Right renal cortex interstitium (tissue), 3 donors: ENCODE results near the gene GPRASP3. TPM values are rescaled to one million over a fixed set of nuclear protein-coding genes. Genes with fewer than 3 reads are reported as not detected.
A peak's percentile ranks its signal among the peaks of the same experiment; 100 is the strongest.
"Not testable (repeated sequence)": the region's sequence is repeated elsewhere in the genome, so short reads cannot be mapped to it uniquely, and the experiment has no call there.

Experiments
- DNase-seq, 3 donors: peaks; one replicate each; pipeline ENCODE4 v3.0.0-alpha.2; 2013; ENCODE audit warnings: low read depth in 3 of 3, low spot score in 2 of 3
- polyA plus RNA-seq, 3 donors: library from polyadenylated mRNA; unstranded; fragments of 120-200 nt; gene quantifications; one replicate each; pipeline ENCODE4 v1.2.1, GENCODE V29; 2013; ENCODE audit not compliant: insufficient read length in 3 of 3

GPRASP3 gene, protein sequence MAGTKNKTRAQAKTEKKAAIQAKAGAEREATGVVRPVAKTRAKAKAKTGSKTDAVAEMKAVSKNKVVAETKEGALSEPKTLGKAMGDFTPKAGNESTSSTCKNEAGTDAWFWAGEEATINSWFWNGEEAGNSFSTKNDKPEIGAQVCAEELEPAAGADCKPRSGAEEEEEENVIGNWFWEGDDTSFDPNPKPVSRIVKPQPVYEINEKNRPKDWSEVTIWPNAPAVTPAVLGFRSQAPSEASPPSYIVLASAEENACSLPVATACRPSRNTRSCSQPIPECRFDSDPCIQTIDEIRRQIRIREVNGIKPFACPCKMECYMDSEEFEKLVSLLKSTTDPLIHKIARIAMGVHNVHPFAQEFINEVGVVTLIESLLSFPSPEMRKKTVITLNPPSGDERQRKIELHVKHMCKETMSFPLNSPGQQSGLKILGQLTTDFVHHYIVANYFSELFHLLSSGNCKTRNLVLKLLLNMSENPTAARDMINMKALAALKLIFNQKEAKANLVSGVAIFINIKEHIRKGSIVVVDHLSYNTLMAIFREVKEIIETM
- 10 to 100 TPM; 16.9 to 19.8 (median 18.9) TPM for polyA plus RNA-seq

GRCh38 chrX:102720237-102721168 lies at the start of gene GPRASP3:
GPRASP3 (plus strand) TSS chrX:102720743; CDS start chrX:102748996, 28,253 bp downstream.
- DNase-seq = no peak

DNA sequence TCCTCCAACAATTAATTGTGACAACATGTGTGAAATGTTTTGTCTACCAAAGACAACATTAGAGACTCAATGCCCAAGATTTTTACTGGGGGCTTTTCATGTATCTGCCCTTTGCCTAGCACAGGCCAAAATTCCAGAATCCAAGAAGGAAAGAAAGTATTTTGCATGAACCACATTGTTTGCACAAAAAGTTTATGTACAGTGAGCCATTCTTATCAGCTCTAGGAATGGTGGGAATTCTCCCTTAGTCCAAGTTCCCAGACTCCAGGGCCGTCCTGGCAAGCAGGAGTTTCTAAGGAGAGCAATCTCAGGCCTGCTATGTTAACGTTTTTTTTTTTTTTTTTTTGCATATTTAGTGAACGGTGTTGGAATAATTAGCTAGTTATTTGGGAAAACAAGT lies 47.7 kb upstream of the GPRASP3 start:
- DNase-seq = no peak

DNA sequence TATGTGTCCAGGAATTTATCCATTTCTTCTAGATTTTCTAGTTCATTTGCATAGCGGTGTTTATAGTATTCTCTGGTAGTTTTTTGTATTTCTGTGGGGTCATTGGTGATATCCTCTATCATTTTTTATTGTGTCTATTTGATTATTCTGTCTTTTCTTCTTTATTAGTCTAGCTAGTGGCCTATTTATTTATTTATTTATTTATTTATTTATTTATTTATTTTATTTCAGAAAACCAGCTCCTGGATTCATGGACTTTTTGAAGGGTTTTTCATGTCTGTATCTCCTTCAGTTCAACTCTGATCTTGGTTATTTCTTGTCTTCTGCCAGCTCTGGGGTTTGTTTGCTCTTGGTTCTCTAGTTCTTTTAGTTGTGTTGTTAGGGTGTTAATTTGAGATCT lies 43.1 kb upstream of the GPRASP3 start:
- not testable (repeated sequence) for DNase-seq

GRCh38 chrX:102684772-102685520 lies 35.6 kb upstream of the GPRASP3 start:
- no peak for DNase-seq

- DNase-seq = no peak
Observed at GRCh38 chrX:102694749-102695148, 25.8 kb upstream of the GPRASP3 start.

DNA sequence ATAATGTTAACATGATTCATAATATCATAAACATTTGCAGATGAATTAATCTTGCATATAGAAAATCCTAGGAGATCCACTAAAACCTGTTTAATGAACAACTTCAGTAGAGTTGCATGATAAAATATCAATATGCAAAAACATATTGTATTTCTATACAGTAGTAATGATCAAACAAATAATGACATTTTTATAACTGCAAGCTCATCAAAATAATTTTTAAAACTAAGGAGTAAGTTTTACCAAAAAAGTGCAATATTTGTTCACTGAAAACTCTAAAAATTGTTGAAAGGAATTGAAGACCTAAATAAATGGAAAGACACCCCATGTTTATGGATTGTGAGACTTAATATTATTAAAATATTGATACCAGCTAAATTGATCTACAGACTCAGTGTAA lies 24.2 kb upstream of the GPRASP3 start:
- no peak for DNase-seq

DNA sequence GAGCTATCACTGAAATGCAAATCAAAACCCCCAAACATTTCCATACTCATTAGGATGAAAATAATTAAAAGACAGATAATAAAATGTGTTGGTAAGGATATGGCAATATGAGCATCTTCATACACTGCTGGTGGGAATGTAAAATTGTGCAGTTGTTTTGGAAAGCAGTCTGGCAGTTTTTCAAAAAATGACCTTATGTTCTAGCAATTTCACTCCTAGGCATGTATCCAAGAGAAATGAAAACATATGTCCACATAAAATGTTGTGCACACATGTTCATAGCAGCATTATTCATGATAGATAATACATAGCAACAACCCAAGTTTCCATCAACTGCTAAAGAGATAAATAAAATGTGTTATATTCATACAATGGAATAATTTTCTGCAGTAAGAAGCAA lies 23.0 kb upstream of the GPRASP3 start:
- no peak for DNase-seq

DNA sequence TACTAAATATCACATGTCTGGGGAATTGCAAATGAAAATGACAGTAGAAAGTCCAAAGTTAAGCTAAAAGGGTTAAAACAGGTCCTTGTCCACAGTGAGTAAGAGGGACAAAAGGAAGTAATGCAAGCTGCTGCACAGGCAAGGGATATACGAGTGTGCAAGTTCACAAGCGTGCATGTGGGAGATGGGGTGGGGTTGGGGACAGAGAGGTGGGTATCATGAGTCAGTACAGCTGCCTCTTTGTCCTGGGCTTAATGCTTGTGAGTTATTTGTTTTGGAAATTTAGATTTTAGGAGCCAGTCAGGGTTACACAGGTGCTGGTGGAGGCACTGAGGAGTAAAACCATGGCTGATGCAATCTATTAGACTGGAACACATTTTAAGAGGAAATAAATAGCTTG lies 11.6 kb upstream of the GPRASP3 start:
- DNase-seq = no peak

- no peak for DNase-seq
Observed at GRCh38 chrX:102711872-102712215, 8.7 kb upstream of the GPRASP3 start.

- peak in 1 of 3 donors; percentile 39 for DNase-seq
Observed at GRCh38 chrX:102712216-102712966, 8.2 kb upstream of the GPRASP3 start, which contains the start of gene GPRASP2. GPRASP2 (plus strand) TSS chrX:102712448; CDS start chrX:102714870, 2,422 bp downstream.

DNA sequence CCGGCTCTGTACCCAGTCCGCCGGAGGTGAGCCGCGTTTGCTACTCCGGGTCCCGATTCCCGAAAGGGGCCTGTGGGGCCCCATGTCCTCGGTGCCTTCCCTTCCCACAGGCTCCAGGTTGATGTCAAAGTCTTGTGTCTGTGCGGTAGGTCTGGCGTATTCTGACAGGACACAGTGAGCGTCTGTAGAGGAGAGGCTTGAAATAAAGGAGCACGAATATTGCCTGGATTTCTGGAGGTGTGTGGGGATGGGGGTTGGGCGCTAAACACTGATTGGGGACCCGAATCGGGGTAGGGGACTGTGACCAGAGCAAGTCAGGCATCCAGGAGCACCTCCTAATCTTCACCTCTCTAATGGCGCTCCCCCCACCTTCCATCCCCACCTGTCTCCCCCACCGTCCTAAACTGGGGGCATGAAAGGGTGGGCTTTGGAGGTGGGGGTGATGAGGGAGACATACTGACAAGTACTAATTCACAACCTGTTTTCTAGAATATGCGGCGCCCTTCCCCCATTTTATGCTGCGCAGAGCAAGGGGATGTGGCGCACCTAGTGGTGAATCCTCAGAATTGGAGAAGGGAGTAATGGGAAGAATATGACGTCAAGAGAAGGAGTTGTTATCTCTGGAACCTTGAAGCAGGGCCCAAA lies 7.4 kb upstream of the GPRASP3 start:
- DNase-seq = peak in 2 of 3 donors; percentile 29 to 50

DNA sequence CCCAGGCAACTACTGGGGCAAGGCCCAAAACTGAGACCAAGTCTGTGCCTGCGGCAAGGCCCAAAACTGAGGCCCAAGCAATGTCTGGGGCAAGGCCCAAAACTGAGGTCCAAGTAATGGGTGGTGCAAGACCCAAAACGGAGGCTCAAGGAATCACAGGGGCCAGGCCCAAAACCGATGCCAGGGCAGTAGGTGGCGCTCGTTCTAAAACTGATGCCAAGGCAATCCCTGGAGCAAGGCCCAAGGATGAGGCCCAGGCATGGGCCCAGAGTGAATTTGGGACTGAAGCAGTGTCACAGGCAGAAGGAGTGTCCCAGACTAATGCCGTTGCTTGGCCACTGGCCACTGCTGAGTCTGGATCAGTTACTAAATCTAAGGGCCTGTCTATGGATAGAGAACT lies 5.5 kb upstream of the GPRASP3 start:
- DNase-seq = no peak

DNA sequence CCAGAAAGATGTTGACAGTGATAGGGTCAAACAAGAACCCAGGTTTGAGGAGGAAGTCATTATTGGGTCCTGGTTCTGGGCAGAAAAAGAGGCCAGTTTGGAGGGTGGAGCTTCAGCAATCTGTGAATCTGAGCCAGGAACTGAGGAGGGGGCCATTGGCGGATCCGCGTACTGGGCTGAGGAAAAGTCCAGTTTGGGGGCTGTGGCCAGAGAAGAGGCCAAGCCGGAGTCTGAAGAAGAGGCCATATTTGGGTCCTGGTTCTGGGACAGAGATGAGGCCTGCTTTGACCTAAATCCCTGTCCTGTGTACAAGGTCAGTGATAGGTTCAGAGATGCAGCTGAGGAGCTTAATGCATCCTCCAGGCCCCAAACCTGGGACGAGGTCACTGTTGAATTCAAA lies 4.6 kb upstream of the GPRASP3 start:
- DNase-seq = no peak

DNA sequence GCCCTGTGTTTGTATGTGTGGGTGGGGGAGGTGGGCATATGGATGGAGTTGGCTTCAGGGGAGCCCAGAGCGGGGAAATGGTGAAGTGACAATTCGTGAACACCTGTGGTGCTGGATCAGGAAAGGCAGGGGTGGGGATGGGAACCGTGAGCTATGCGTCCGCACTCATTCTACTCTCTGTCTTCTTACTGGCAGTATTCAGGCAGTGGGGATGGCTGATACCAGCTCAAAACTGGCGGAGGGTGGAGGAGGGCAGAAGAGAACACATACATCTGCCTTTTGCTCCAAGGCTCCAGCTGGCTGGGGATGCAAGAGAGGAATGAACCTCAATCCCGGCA lies 595 bp downstream of the GPRASP3 start:
- not testable (repeated sequence) for DNase-seq

GRCh38 chrX:102723456-102723855 lies 2.9 kb downstream of the GPRASP3 start:
- no peak for DNase-seq

- no peak for DNase-seq
Observed at GRCh38 chrX:102727761-102728160, 7.2 kb downstream of the GPRASP3 start.

- no peak for DNase-seq
Observed at GRCh38 chrX:102728646-102729045, 8.1 kb downstream of the GPRASP3 start.

- no peak for DNase-seq
Observed at GRCh38 chrX:102739657-102740056, 19.1 kb downstream of the GPRASP3 start.

DNA sequence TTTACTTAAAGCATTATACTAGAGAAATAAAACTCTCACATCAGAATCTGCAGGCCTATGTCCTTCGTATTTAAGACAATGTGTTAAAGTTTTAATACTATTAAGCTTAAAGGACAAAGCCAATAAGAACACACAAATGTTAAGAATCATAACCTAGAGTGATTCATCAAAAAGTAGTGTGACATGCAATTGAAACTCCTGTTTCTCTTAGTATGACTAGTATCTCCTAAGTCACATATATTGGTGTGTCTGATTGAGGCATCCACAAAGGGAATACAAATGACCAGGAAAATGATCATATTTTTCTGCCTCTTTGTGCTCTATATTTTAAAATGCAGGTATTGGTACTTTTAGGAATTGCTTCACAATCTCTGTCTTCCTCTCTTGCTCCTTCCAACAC lies 23.8 kb downstream of the GPRASP3 start:
- no peak for DNase-seq

- no peak for DNase-seq
Observed at GRCh38 chrX:102745513-102745856, 24.9 kb downstream of the GPRASP3 start.
